ENCODE measurements around the gene UBASH3A.

Gene UBASH3A, protein sequence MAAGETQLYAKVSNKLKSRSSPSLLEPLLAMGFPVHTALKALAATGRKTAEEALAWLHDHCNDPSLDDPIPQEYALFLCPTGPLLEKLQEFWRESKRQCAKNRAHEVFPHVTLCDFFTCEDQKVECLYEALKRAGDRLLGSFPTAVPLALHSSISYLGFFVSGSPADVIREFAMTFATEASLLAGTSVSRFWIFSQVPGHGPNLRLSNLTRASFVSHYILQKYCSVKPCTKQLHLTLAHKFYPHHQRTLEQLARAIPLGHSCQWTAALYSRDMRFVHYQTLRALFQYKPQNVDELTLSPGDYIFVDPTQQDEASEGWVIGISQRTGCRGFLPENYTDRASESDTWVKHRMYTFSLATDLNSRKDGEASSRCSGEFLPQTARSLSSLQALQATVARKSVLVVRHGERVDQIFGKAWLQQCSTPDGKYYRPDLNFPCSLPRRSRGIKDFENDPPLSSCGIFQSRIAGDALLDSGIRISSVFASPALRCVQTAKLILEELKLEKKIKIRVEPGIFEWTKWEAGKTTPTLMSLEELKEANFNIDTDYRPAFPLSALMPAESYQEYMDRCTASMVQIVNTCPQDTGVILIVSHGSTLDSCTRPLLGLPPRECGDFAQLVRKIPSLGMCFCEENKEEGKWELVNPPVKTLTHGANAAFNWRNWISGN

DNA sequence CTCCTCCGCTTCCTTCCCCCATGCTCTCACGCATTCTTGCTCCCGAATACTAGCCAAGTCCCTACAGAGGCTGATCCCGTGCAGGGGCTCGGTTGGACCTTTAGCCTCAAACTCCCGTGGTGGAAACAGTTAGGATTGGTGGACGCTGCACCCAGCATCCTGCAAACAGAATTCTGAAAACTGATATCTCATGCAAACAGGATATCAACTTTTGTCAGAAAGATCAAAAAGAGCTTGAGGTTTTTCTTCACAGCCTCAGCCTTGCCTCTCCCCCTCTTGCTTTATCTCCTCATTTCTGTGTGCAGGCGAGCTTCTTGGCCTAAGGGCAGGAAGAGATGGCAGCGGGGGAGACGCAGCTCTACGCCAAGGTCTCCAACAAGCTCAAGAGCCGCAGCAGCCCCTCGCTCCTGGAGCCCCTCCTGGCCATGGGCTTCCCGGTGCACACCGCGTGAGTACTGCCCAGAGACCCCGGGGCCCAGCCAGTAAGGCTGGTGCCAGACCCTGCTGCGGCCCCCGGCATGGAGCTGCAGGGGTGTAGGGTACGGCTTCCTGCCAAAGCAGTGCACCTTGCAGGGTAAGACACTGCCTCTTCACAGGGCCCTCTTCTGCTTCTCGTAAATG lies at the start of gene UBASH3A:
Gene UBASH3A (plus strand): TSS at position 292 of the 621 bp plus-strand sequence. CDS start 44 bp downstream, at position 336.
- no peak for DNase-seq (ENCODE audit: low read depth)

DNA sequence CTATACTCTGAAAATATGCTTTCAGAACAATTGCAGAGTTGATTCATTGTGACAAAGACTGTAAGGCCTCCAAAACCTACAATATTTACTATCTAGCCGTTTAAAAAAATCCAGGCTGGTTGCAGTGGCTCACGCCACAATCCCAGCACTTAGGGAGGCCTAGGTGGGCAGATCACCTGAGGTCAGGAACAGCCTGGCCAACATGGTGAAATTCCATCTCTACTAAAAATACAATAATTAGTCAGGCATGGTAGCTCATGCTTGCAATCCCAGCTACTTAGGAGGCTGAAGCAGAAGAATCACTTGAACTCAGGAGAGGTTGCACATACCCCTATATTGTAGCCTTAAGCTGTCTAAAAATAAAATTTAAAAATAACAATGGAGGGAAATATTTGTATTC lies 47.7 kb upstream of the UBASH3A start:
- no peak for DNase-seq (ENCODE audit: low read depth)

DNA sequence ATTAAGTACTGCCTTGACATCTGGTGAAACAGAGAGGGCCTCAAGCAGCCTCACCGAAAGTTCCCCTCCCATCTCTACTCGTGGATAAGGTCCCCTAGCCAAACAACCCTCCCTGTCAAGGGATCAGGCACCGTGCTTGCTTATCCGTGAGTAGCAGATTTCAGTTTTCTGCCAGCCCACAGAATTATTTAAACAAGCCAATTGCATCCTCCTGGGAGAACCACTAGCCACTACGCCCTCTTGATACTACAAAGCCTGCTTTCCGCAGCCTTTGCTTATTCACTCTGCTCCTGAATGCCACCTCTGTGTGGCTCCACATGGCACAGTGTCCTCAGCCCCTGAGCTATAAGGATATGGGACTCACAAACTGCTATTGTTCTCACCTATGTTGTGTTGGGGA lies 47.1 kb upstream of the UBASH3A start:
- DNase-seq (ENCODE audit: low read depth), result no peak

DNA sequence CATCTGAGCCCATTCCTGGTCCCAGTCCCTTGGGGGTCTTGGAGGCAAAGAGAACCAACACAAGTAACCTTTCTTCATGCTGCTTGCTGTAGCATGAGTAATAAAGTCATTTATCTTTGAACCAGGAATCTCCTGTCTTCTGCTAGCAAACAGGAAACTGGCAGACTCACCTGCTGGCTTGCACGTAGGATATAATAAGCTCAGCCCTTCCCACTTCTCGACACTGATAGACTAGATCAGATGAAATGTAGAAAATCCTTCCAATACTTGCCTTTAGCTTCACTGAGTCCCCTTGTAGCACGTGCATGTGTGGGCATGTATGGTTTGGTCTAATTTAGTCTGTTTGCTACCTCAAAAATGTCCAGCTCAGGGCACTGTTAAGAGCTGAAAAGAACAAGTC lies 46.4 kb upstream of the UBASH3A start:
- no peak for DNase-seq (ENCODE audit: low read depth)

DNA sequence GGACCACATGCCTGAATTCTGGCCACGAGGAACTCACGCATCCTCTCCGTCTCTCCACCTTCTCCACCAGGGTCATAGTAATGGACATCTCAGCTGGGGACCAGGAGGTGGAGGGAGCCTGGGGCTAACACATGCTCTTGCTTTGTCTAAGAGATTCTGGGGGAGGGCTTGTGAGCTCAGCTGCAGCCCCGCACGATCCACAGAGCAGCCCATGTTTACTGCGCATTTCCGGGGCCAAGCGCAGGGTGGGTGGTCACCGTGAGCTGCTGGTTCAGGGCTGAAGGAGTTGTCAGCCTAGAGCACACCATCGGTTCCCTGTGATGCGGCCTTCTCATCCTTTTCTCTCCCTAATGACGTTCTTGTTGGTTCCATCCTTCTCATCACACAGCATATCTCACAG lies 45.4 kb upstream of the UBASH3A start:
- DNase-seq (ENCODE audit: low read depth), result no peak

DNA sequence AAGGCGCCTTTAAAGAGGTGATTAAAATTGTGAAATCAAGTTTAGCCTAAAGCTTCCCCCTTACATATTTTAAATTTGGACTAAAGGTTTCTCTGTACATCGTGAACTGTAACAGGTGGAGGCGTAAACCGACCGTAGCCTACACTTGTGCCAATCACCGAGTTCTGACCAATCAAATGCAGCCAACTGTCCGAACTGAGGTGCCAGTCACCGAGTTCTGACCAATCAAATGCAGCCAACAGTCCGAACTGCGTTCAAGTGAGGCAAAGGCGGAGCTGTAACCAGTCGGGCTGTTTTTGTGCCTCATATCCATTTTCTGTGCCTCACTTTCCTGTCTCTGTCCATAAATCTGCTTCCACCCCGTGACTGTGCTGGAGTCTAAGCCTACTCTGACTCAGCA lies 44.8 kb upstream of the UBASH3A start:
- DNase-seq (ENCODE audit: low read depth), result no peak

DNA sequence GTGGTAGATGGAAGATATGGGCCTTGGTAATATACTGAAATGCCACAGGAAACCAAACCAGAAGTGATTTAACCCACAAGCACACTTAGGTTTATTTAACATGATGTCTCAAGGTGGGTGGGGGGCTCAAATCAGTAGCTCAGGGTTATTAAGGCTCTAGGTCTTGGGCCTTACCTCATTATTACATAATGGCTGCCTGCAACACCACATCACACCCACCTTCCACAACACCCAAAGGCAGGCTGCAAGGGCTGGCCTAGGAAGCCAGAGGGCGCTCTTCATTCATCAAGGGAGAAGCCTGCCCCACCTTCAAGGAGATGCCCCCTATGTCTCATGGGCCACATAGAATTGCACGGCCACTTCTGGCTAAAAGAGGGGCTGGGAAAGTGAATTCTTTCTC lies 43.4 kb upstream of the UBASH3A start:
- no peak for DNase-seq (ENCODE audit: low read depth)

DNA sequence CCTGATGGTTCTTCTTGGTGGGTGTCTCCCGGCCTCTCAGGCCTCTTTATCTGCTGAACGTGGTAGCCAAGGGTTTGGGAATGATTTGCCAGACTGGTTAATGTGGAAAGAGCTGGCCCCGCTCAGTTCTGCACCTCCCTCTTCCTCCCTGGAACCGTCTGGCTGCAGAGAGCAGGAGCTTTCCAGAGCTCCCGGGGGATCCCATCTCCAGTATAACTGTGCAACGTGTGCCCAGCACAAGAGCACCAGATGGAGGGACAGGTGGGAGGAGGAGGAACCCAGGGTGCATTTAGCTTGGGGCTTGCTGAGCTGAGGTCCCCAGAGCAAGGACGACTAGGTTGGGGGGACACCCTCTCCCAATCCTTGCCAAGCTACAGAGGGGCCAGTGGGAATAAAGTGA lies 42.4 kb upstream of the UBASH3A start:
- DNase-seq (ENCODE audit: low read depth), result no peak

DNA sequence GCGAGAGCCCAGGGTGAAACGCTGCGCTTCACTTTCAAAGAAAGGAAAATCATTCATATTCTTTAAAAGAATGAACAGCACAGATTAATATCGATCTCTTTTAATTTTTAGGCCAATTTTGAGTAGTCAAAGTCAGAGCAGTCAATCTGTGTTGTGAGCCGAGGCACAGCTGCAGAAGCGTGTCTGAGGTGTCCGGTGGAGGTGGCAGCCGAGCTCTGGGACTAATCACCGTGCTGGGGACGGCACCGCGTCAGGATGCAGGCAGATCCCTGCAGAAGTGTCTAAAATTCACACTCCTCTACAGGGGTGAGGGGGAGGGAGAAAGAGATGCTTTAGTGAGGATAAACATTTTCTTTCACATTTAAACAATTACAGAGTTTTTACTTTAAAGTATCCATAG lies 41.5 kb upstream of the UBASH3A start:
- DNase-seq (ENCODE audit: low read depth), result no peak

DNA sequence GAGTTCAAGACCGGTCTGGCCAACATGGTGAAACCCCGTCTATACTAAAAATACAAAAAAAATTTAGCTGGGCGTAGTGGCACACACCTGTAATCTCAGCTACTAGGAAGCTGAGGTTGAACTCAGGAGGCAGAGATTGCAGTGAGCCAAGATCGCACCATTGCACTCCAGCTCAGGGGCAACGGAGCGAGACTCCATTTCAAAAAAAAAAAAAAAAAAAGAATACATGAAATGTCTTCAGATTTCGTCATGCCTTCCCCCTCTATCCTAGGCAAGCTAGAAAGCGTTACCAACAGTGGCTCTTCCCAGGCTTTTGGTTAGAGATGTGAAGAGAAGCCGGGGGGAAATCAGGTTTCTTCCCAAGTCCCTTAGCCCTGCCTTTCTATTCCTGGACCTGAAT lies 41.0 kb upstream of the UBASH3A start:
- DNase-seq (ENCODE audit: low read depth), result no peak

DNA sequence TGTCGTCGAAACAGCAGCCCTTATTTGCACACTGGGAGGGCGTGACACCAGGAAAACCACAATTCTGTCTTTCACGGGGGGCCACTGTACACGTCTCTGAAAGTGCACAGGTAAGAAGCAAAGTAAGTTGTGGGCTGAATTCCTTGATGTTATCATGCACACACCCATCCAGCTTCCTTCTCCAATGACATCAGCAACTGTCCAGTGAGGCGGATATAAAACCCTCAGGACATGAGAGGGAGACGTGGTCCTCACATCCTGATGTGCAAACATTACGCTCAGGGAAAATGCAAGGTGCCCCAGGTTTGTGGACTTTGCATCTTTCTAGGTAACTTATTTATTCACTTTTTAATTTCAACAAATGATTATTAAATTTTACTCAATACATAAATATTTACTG lies 40.4 kb upstream of the UBASH3A start:
- DNase-seq (ENCODE audit: low read depth), result no peak

DNA sequence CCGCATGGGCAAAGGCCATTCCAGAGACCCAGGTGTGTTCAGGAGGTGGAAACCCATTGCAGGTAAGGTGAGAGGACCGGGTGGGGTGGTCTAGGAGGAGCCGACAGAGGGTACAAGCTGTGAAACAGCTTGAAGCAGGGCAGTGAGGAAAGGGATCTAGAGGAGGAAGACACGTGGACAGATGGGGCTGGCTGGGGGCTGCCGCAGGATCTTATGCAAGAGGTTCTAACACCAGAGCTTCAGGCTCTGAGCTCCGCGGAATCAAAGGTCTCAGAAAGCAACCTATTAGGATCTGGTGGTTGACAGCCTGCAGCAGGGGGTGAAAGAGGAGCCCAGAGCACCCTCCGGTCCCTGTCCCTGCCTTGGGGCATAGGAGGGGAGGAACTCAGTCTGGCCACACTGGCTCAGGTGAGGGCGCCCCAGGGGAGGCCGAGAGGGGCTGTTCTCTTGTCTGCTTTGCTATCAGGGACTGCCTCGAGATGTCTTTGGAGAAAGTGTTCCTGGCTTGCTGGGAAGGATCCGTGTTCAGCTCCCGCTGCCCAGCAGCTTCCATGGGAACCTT lies 39.3 kb upstream of the UBASH3A start:
- DNase-seq (ENCODE audit: low read depth), result no peak

DNA sequence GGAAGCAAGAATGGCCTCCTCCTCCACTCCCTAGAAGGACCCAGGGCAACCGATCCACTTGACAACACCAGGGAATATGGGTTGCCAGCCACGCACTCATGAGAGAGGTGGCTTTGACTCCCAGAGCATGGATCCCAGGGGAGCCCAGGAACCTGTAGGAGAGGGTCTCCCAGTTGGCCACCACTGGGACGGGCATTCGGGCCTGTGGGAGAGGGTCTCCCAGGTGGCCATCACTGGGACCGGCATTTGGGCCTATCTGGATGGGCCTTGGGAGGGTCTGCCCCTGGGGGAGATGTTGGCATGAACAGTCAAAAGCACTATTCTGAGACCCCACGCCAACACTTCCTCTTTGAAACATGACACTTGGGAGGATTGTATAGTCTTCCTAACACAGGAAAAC lies 37.9 kb upstream of the UBASH3A start:
- no peak for DNase-seq (ENCODE audit: low read depth)

DNA sequence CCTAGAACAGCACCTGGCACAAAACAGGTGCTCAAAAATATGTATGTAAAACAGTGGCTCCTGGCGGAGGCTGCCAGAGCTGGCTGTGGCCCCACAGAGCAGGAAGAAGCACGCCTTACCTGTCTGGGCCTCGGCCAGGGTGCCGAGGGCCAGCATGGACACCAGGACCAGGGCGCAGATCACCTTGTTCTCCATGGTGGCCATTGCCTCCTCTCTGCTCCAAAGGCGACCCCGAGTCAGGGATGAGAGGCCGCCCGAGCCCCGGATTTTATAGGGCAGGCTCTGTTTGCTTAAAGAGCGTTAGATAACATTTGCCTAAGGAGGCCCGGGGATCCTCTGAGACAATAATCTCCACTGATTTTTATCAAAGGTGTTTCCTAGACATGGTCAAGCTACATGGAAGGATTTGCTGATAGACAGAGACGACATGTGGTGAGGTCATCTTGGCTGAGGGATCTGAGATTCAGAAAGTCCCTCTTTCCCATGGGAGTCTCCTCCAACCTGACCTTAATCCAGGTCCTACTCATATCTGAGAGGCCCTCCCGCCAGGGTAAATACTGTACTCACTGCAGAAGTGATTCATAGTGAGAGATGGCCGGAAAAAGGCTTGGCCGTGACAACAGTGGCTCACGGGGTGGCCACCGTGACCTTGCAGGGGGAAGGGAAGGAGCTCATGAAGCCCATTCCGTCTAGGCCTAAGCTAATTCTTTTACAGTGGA lies 37.3 kb upstream of the UBASH3A start, which contains the start of gene TFF1:
Gene TFF1 (minus strand): TSS at position 244 of the 719 bp plus-strand sequence. CDS start 40 bp downstream, at position 204.
- no peak for DNase-seq (ENCODE audit: low read depth)

DNA sequence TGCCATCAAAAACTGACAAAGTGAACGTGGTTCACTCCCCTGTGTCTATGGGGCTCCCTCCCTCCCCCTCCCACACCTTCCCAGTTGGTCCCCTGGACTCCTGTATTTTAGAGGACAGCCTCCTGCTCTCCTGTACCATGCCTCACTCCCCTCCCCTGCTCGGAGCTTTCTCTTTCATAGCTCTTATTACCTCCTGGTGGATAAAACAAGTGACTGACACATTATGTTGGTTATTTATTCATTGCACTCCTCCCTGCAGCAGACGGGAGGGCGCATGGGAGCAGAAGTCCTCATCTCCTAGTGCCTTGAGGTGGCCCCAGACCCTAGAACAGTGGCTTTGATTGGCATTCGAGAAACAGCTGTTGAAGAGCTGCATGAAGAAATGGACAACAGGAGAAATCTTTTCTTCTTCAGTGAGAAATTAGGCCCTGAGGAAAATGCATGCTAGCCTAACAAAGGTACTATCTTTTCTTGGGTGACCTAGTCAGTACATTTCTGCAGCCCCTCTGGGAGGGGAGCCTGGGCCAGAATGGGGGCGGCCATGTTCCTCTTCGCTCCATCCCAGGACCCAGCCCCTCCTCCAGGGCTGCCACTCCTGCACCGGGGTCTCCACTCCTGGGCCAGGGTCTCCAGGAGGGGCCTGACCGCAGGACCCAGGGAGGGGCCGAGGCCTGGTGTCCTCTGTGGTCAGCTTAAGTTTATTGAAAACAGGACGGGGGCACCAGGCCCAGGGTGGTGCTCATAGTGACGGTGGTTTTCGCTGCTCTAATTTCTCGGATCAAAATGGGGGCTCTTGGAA lies 36.1 kb upstream of the UBASH3A start:
- no peak for DNase-seq (ENCODE audit: low read depth)

DNA sequence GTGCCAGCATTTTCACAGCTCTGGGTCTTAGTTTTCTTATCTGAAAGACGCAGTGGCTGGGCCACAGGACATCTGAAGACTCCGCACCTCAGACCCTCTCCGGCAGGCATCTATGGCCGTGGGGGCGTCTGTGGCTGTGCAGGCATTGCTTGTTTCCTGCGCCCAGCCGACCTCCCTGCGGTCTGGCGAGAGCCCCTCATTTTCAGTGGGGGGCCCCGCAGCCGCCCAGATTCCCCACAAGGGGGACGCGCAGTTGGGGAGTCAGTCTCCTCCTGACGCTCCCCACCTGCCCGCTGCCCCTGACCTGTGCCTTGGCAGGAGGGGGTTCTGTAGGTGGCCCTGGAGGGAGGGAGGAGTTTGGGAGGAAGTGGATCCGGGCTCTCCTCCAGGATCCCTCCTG lies 33.9 kb upstream of the UBASH3A start:
- no peak for DNase-seq (ENCODE audit: low read depth)

DNA sequence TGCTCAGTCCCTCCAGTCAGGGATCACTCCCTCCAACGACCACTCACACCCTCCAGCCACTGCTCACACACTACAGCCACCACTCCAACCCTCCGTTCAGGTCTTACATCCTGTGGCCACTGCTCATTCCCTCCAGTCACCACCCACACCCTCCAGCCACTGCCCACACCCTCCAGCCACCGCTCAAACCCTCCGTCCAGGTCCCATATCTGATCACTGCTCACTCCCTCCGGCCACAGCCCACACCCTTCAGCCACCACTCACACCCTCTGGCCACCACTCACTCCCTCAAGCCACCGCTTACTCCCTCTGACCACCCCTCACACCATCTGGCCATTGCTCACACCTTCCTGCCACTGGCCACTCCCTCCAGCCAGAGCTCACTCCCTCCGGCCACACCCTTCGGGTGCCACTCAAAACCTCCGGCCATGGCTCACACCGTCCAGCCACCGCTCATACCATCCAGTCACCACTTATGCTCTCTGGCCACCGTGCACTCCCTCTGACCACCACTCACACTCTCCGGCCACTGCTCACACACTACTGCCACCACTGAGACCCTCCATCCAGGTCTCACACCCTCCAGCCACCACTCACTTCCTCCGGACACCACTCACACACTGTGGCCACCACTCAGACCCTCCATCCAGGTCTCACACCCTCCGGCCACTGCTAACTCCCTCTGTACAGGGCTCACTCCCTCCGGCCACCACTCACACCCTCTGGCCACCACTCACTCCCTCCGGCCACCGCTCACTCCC lies 32.6 kb upstream of the UBASH3A start:
- no peak for DNase-seq (ENCODE audit: low read depth)

DNA sequence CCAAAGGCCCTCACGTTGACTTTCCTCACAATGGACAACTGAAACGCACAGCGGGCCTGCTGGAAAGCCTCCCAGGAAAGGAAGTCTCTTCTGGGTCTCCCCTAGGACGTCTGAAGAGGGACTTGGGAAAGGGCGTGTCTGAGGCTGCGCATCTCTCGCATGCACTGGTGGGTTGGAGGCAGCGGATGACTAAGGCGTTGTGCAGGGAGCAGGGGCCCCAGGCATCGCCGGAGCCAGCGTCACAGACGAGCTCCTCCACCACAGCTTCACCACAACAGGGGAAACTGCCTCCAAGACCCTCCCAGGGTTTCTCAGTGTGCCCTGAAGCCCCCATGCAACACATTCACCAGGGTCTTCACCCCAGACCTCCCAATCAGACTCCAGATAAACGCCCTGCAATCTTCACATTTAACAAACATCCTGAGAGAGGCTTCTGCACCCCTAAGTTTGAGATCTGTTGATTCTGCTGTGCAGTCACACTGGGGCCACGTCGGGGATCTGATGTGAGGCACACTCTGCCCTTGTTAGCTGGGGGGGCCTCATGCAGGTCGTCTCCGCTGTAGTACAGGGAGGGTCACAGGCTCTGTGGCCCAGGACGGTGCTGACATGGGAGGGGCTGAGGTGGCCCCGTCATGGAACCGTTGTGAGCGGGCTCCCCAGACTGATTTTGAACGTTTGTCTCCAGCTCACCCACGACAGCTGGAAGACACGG lies 30.4 kb upstream of the UBASH3A start:
- no peak for DNase-seq (ENCODE audit: low read depth)

DNA sequence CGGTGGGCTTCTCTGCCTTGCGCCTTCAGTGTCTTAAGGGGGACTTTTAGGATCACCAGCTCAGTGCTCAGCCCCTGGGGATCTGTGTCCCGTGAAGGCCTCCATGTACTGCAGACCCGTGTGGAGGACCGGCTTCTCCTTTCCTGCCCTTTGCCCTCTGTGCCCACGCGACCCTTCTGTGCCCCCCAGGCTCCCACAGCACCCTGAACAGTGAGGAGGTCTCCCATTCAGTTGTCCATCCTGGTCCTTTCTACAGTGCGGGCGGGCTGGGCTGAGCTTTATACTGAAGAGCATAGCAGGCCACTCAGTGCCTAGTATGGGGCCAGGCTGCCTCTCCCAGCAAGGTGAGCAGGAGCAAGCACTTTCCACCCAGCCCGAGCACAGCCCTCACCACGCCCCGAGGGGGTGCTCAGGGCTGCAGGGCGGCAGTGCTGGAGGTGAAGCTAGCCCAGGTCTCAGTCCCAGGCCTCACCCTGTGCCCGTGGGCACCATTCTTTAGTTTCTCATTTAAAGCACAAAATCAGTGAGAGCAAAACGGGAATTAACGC lies 29.7 kb upstream of the UBASH3A start:
- no peak for DNase-seq (ENCODE audit: low read depth)

DNA sequence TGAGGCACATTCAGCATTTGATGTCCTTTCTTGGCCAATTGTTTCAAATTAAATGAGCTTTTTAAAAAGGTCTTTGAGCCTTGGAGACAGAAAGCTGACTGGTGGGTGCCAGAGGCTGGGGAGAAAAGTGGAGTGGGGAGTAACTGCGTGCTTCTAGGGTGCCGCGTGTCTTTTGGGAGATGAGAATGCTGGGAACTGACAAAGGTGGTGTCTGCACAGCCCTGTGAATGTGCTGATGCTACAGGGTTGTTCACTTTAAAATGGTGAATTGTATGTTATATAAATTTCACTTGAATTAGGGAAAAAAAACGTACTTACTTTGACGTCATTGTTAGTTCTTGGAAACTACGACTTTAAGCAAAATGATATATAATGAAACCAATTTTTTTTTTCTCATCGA lies 29.2 kb upstream of the UBASH3A start:
- no peak for DNase-seq (ENCODE audit: low read depth)

All from stimulated activated CD8-positive, alpha-beta memory T cell treated with anti-CD3 and anti-CD28 coated beads, Interleukin-15, amount 100 ng/mL, for 1 hour (primary cell).